Motor neuron (in vitro differentiated cells): ENCODE measurements around the gene TMEM72. TPM values are rescaled to one million over a fixed set of nuclear protein-coding genes. Genes with fewer than 3 reads are reported as not detected.

Experiments used
- ATAC-seq, 8 experiments: fragments of 200-7000 bp; cut with Tn5 transposase; replicated peaks in 6 of 8; 2 replicates each; pipeline ENCODE4 v1.8.0; 2021; ENCODE audit warnings: mild to moderate bottlenecking in 8 of 8, moderate library complexity in 8 of 8
- H3K27ac ChIP-seq, 2 donors: fragments of 250-450 bp; sonication (Bioruptor Pico); 2 replicates each; pipeline ENCODE4 v1.9.0; 2021; ENCODE audit warnings: antibody characterized with exemption in 2 of 2, mild to moderate bottlenecking in 2 of 2, moderate library complexity in 1 of 2
- H3K4me1 ChIP-seq, 2 donors: fragments of 250-450 bp; sonication (Bioruptor Pico); replicated peaks in 1 of 2; 2 replicates each; pipeline ENCODE4 v1.6.1; 2021; ENCODE audit warnings: antibody characterized with exemption in 2 of 2, mild to moderate bottlenecking in 2 of 2, moderate library complexity in 1 of 2
- H3K4me3 ChIP-seq, 5 donors: fragments of 250-450 bp; sonication (Bioruptor Pico); 2 replicates each; pipeline ENCODE4 v1.9.0; 2021; ENCODE audit warnings: antibody characterized with exemption in 5 of 5, mild to moderate bottlenecking in 5 of 5, moderate library complexity in 4 of 5
- WGBS, 10 experiments: fragments of 450-650 bp; shearing (Covaris generic); methylation state at CpG; one replicate each; pipeline ENCODE4 v1.0.0; 2022; 5-methylcytosine and 5-hydroxymethylcytosine counted together
- in situ Hi-C, 9 experiments: fragments of 400-800 bp; cut with MboI; loops; one replicate each; pipeline ENCODE4 v1.15.0; 2021; ENCODE audit warnings: low sequenced_read_pairs in 9 of 9, low pct_unique_long_range_greater_than_20kb in 2 of 9; ENCODE audit not compliant: unreplicated experiment in 9 of 9
- total RNA-seq, 8 experiments: library from RNA; unstranded; fragments of 300-600 nt; gene quantifications; 2 replicates each; pipeline versions ENCODE4 v1.2.3 to v1.2.4, GENCODE V29; 2022

Gene TMEM72
- total RNA-seq, 8 experiments from 2014 or later = 0.10 to 1.3 (median 0.24) TPM

- Histone ChIP-seq H3K27ac (peak overlapping the region in 1 of 2 donors; percentile 22), H3K4me1 (peaks cover 67 to 73% of the 10 kb centered on the region in 2 donors), H3K4me3 (no peak overlapping the region)
- no peak for ATAC-seq
- in situ Hi-C loops = no loop called here
- 18 to 92% (median 59%) methylated on average over 1 to 12 of the region's 14 CpGs; no CpG with 5 or more reads in 2 of the 10 experiments for WGBS, 10 experiments
These were observed 69.4 kb downstream of the TMEM72 start for GRCh38 chr10:44980309-44981171.

- Histone ChIP-seq H3K4me1 (peaks cover 68 to 73% of the 10 kb centered on the region in 2 donors), H3K27ac (peak overlapping the region in 1 of 2 donors; percentile 22), H3K4me3 (no peak overlapping the region)
- WGBS, 10 experiments = 12 to 100% (median 50%) methylated on average over 1 to 9 of the region's 11 CpGs
- ATAC-seq = peak in 5 of 8 experiments; percentile 16 to 54 (median 46)
- in situ Hi-C loops = no loop called here
These were observed 70.3 kb downstream of the TMEM72 start for GRCh38 chr10:44981172-44982113.

- Histone ChIP-seq H3K4me1 (peaks cover 66 to 73% of the 10 kb centered on the region in 2 donors), H3K4me3 (no peak overlapping the region), H3K27ac (no peak overlapping the region)
- 70 to 100% (median 98%) methylated on average over 1 to 5 of the region's 9 CpGs; no CpG with 5 or more reads in 6 of the 10 experiments for WGBS, 10 experiments
- no peak for ATAC-seq
- in situ Hi-C loops = no loop called here
These were observed 71.0 kb downstream of the TMEM72 start for GRCh38 chr10:44982114-44982460.

GRCh38 chr10:44982496-44982895 lies 71.4 kb downstream of the TMEM72 start:
- WGBS, 10 experiments = 80 to 100% (median 96%) methylated on average over 1 to 7 of the region's 9 CpGs; no CpG with 5 or more reads in 6 of the 10 experiments
- Histone ChIP-seq H3K4me1 (peaks cover 61 to 68% of the 10 kb centered on the region in 2 donors), H3K4me3 (no peak overlapping the region), H3K27ac (no peak overlapping the region)
- in situ Hi-C loops = no loop called here
- no peak for ATAC-seq

GRCh38 chr10:44983066-44983894 lies 72.1 kb downstream of the TMEM72 start:
- no peak for ATAC-seq
- in situ Hi-C loops = no loop called here
- Histone ChIP-seq H3K4me1 (peaks cover 54 to 61% of the 10 kb centered on the region in 2 donors), H3K4me3 (no peak overlapping the region), H3K27ac (no peak overlapping the region)
- WGBS, 10 experiments = 83 to 100% (median 93%) methylated on average over 1 to 6 of the region's 13 CpGs; no CpG with 5 or more reads in 2 of the 10 experiments

- in situ Hi-C loops = no loop called here
These were observed 72.8 kb downstream of the TMEM72 start for GRCh38 chr10:44983895-44984278.

GRCh38 chr10:44984671-44985101 lies 73.5 kb downstream of the TMEM72 start:
- Histone ChIP-seq H3K4me1 (peaks cover 41 to 50% of the 10 kb centered on the region in 2 donors), H3K4me3 (no peak overlapping the region), H3K27ac (peak overlapping the region; percentile 72 to 73)
- WGBS, 10 experiments = 50 to 100% (median 93%) methylated on average over 1 to 6 of the region's 15 CpGs; no CpG with 5 or more reads in 5 of the 10 experiments
- no peak for ATAC-seq
- in situ Hi-C loops = no loop called here

More at GRCh38 chr10:44983895-44984278, 72.8 kb downstream of the TMEM72 start:
- Histone ChIP-seq H3K4me3 (no peak overlapping the region), H3K4me1 (peaks cover 49 to 56% of the 10 kb centered on the region in 2 donors), H3K27ac (no peak overlapping the region)
- no peak for ATAC-seq
- WGBS, 10 experiments = 20 to 100% (median 77%) methylated on average over 1 to 4 of the region's 10 CpGs; no CpG with 5 or more reads in 4 of the 10 experiments

- 51 to 80% (median 67%) methylated on average over 1 to 8 of the region's 9 CpGs; no CpG with 5 or more reads in 5 of the 10 experiments for WGBS, 10 experiments
- ATAC-seq = peak in 6 of 8 experiments; percentile 6 to 76 (median 69)
- H3K4me3 ChIP-seq = no peak overlapping the region
- peaks cover 40 to 50% of the 10 kb centered on the region in 2 donors for H3K4me1 ChIP-seq
- in situ Hi-C loops = no loop called here
- H3K27ac ChIP-seq = peak overlapping the region; percentile 73 to 74
These were observed 74.1 kb downstream of the TMEM72 start for GRCh38 chr10:44985175-44985681.

GRCh38 chr10:44986179-44986578 lies 75.0 kb downstream of the TMEM72 start:
- no peak overlapping the region for H3K4me3 ChIP-seq
- ATAC-seq = no peak
- H3K27ac ChIP-seq = no peak overlapping the region
- WGBS, 10 experiments = 50 to 100% (median 83%) methylated on average over 1 to 3 of the region's 3 CpGs; no CpG with 5 or more reads in 5 of the 10 experiments
- in situ Hi-C loops = no loop called here
- H3K4me1 ChIP-seq = peaks cover 40 to 50% of the 10 kb centered on the region in 2 donors
